Glomerular visceral epithelial cell (primary cell): ENCODE results near the gene C6orf89.
A peak's percentile ranks its signal among the peaks of the same experiment; 100 is the strongest.

Experiments
- DNase-seq: peaks from one replicate; pipeline ENCODE4 v3.0.0-alpha.2; 2016; ENCODE audit errors: extremely low spot score

Gene C6orf89

GRCh38 chr6:36852481-36853147 is 33.1 kb upstream of the C6orf89 start:
- peak; percentile 25 for DNase-seq

DNA sequence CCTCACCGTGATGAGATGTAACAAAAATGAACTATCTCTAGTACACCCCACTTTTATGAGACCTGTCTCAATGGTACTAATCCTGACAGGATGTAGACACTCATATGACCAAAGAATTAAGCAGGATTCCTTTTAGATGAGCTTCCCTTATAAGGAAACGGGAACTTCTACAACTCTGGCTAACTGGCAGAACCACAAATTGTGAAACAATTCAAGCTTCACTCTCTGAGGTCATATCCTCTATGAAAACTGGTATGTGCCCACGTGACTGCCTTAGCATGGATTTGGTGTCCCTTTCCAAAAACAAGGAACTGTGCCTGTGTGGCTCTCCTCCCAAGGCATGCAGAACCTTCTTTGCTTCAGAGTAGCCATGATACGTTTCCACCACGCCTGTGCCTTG is 32.4 kb upstream of the C6orf89 start:
- peak; percentile 35 for DNase-seq

GRCh38 chr6:36855750-36856149 is 30.0 kb upstream of the C6orf89 start:
- no peak for DNase-seq

GRCh38 chr6:36856277-36856676 is 29.5 kb upstream of the C6orf89 start:
- no peak for DNase-seq

GRCh38 chr6:36857325-36857724 is 28.4 kb upstream of the C6orf89 start:
- no peak for DNase-seq

DNA sequence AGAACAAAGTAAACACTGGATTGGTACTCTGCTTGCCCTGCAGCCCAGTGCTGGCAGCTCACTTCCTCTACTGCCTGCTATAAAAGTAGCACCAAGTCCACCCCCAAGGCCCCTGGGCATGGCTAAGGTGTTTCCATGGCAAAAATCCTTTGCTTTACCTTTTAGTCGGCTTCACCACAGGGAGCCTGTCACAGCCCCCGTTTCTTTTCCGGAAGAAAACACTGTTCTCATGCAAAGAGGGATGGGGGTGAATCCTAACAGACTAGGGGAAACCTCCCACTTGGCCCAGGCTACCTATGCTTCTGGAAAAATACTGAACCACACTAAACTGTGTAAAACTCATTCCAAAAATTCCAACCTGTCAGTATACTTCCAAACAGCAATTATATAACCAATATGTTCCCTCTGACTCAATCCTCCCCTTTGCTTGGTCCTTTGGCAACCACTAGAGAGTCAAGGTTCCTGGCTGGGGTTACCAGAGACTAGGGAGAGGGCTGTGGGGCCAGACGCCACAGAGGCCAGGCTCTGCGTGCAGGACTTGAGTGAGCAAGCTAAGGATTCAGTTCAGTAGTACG is 27.3 kb upstream of the C6orf89 start:
- no peak for DNase-seq

- no peak for DNase-seq
Measured at GRCh38 chr6:36860126-36860525, 25.6 kb upstream of the C6orf89 start.

- DNase-seq = no peak
Measured at GRCh38 chr6:36862164-36862847, 23.4 kb upstream of the C6orf89 start.

GRCh38 chr6:36862848-36863382 is 22.8 kb upstream of the C6orf89 start:
- DNase-seq = no peak

DNA sequence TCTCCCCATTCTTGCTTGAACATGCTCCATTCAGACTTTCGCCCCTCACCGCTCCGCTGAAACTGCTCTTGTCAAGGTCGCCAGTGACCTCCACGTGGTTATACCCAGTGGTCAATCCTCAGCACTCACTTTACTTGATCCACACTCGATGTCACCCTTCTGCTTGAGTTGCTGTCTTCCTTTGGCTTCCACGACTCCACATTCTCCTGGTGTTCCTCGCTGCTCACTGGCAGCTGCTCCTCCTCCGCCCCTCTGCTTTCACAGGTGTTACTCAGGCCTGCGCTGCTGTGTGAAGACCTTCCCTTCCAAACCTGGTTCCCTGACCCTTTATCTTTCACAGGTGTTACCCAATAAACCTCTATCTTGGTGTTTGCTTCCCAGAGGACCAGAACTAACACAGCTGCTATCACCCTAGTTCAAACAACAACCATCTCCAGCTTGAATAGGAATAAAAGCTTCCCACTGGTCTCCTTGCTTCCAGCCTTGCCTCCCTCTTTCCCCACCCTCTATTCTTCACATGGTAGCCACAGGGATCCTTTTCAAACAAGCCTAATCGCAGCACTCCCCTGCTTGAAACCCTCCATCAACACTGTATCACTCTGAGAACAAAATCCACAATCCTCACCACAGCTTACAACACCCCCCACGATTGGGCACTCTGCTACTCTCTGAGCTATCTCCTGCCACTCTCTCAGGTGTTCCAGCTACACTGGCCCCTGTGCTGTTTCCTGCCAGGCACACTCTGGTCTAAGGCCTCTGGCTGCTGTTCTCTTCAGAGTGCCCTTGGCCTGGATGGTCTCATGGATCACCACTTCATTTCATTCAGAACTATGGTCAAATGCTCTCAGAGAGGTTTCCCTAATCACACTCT is 21.8 kb upstream of the C6orf89 start:
- no peak for DNase-seq

DNA sequence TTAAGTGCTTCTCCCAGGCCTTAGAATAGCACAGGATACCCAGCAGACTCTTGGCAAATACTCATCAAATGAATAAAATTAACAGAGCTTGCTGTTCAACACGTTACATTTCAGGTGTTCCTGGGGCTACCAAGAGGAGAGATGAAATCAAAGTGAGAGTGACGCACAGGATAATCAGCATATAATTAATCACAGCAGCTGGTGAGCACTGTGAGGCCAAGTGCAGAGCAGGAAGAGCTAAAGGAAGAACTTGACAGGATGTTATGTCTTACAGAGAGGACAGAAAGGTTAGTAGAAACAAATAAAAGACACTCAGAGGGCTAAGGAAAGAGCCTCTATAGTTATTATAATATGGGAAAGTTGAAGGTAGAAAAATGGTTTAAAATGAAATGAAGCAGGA is 19.9 kb upstream of the C6orf89 start:
- no peak for DNase-seq

GRCh38 chr6:36867471-36868224 is 18.1 kb upstream of the C6orf89 start:
- no peak for DNase-seq

DNA sequence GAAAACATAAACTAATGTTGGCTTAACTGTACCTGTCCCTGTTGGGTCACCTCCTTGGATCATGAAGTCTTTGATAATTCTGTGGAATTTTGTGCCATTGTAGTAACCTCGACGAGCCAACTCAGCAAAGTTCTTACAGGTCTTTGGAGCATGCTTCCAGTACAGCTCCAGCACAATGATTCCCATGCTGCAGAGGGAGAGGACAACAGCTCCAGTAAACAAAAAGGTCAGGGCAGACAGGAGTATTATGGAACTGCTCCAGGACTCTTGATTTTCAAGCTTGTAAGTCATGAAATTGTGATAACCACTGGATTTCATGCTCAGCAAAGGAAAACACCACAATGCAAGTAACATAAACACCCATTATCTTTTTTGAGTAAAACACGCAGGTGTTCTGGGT is 14.1 kb upstream of the C6orf89 start:
- DNase-seq = no peak

DNA sequence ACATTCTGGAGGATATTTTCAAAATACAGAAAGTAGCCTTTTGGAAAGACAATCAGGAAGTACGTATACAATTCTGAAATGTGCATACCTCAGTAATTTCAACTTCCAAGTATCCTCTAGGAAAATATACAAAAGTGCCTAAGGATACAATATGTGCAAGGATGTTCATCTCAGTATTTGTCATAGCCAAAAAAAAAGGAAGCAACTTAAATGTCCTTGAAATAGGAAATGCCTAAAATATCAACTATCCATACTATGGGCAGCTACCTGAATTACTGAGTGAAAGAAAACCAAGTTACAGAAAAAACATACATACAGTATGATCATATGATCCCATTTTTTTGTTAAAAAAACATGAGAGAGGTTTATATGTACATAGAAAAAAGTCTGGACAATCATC is 12.6 kb upstream of the C6orf89 start:
- DNase-seq = no peak

- peak; percentile 31 for DNase-seq
Measured at GRCh38 chr6:36873612-36874442, 11.9 kb upstream of the C6orf89 start.

DNA sequence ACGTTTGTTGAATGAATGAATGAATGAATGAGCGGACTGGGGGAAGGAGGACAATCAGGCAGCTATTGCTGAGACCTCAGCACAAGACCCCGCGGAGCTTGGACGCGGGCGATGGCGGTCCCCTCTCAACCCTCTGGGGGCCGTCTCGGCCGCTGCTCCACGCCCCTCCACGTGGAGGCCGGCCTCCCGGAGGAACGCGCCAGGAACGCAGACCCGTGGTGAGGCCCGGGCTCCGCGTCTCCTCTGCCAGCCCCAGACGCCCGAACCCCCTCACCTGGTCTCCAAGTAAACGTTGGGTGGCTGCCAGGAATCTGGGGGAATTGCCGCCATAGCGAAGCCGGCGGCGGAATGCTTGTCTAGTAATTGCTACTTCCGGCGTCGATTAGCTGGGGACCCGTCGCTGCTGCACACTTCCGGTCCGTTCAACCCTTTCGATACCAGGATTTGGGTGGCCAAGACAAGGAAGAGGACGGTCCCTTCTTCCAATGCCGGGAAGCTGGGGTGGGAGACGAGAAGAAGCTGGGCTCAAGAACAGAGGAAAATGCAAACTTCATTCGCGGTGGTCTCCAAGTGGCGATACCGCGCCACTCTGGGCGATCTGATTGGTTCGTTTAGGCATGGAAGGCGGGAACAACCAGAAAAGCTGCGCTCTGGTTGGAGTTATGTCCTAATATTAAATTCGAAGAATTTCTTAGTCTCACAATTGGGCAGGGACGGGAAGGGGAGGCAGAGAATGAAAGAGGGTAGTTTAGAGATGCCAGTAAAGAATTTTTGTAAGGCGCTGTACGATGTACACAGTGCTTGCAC is 11.1 kb upstream of the C6orf89 start, which contains the start of gene PPIL1:
Gene PPIL1 (minus strand): TSS at position 361 of the 807 bp plus-strand sequence. CDS start 31 bp downstream, at position 330.
- peak; percentile 89 for DNase-seq

- no peak for DNase-seq
Measured at GRCh38 chr6:36875250-36875633, 10.5 kb upstream of the C6orf89 start.

- no peak for DNase-seq
Measured at GRCh38 chr6:36884610-36885009, 1.1 kb upstream of the C6orf89 start.

DNA sequence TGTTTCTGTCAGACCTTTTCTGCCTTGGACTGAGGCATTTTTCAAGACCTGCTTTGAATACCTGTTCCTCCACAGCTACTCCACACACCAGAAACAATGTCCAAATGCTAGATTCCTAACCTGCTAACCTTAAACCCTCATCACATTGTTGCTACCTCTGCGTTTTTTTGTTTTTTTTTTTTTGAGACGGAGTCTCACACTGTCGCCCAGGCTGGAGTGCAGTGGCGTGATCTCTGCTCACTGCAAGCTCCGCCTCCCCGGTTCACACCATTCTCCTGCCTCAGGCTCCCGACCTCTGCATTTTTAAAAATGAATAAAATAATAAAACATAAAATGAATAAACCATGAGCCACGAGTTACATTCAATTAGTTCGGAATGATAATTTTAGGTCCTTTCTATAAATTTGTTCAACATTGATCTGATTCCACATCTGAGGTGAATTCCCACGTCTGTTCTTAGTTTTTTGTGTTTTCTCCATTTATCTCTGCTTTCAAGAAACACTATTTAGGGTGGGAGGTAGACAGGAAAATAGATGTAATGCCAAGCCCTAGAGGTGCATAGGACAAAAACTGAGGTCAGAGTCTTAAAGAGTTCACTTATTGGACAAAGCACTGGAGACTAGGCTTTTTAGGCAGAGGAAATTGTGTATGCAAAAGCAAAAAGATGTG is 1.3 kb downstream of the C6orf89 start:
- no peak for DNase-seq
